WTC11 (cell line): Measurements from ENCODE around the gene SPECC1L. TPM values are rescaled to one million over a fixed set of nuclear protein-coding genes. Genes with fewer than 3 reads are reported as not detected.

Experiments used
- ATAC-seq: fragments of 200-7000 bp; cut with Tn5 transposase; 2 replicates; pipeline ENCODE4 v1.10.0; 2021; ENCODE audit warnings: mild to moderate bottlenecking, moderate library complexity
- CTCF ChIA-PET: fragments of 300-600 bp; sonication (Branson Sonifier 250); formaldehyde crosslinking; loops from one replicate; lab custom pipeline; 2021; ENCODE audit warnings: antibody characterized with exemption; lab: Charles Lee
- POLR2A ChIA-PET: fragments of 350-600 bp; sonication (Branson Sonifier 250); formaldehyde crosslinking; loops from one replicate; lab custom pipeline; 2021; ENCODE audit warnings: antibody characterized with exemption; lab: Charles Lee
- DNase-seq: peaks from one replicate; pipeline ENCODE4 v3.0.0; 2021; ENCODE audit warnings: low spot score
- H3K27ac Mint-ChIP-seq: 2 replicates; pipeline ENCODE4 v1.8.0; 2021; ENCODE audit warnings: mixed read lengths
- H3K27me3 Mint-ChIP-seq: 2 replicates; pipeline ENCODE4 v1.8.0; 2021; ENCODE audit warnings: low read depth, mild to moderate bottlenecking, moderate library complexity, mixed read lengths
- H3K36me3 Mint-ChIP-seq: 2 replicates; pipeline ENCODE4 v1.8.0; 2021; ENCODE audit warnings: mixed read lengths
- H3K4me1 Mint-ChIP-seq: 2 replicates; pipeline ENCODE4 v1.8.0; 2022; ENCODE audit warnings: mixed read lengths
- H3K4me3 Mint-ChIP-seq: 2 replicates; pipeline ENCODE4 v1.8.0; 2021; ENCODE audit warnings: mild to moderate bottlenecking, moderate library complexity, mixed read lengths
- H3K9me3 Mint-ChIP-seq: 2 replicates; pipeline ENCODE4 v1.8.0; 2021; ENCODE audit warnings: mixed read lengths
- CBFB ChIP-seq: sonication (generic); formaldehyde crosslinking; IDR thresholded peaks from 2 replicates; pipeline ENCODE4 v1.8.1; 2022; ENCODE audit warnings: mild to moderate bottlenecking, low read depth, missing genetic modification reagents
- CDX4 ChIP-seq: fragments of 250-450 bp; sonication (Bioruptor Pico); IDR thresholded peaks from 2 replicates; pipeline ENCODE4 v1.9.0; 2021; ENCODE audit warnings: moderate library complexity, mild to moderate bottlenecking, inconsistent platforms, borderline replicate concordance
- CREB1 ChIP-seq: sonication (generic); formaldehyde crosslinking; IDR thresholded peaks from 2 replicates; pipeline ENCODE4 v1.8.0; 2023; ENCODE audit warnings: mild to moderate bottlenecking, missing genetic modification reagents
- CTCF ChIP-seq: fragments of 200-600 bp; IDR thresholded peaks from 2 replicates; pipeline ENCODE4 v1.8.0; 2022; ENCODE audit warnings: antibody characterized with exemption
- ESRRA ChIP-seq: sonication (generic); formaldehyde crosslinking; IDR thresholded peaks from 2 replicates; pipeline ENCODE4 v1.8.1; 2022; ENCODE audit warnings: mild to moderate bottlenecking, missing genetic modification reagents, borderline replicate concordance
- GTF2I ChIP-seq: fragments of 250-450 bp; sonication (Bioruptor Pico); conservative IDR thresholded peaks from 2 replicates; pipeline ENCODE4 v1.4.0; 2021; ENCODE audit warnings: mild to moderate bottlenecking
- IRF2 ChIP-seq: sonication (generic); formaldehyde crosslinking; IDR thresholded peaks from 2 replicates; pipeline ENCODE4 v1.8.0; 2022; ENCODE audit warnings: low read depth, missing genetic modification reagents, borderline replicate concordance
- MXD4 ChIP-seq: fragments of 250-450 bp; sonication (Bioruptor Pico); IDR thresholded peaks from 2 replicates; pipeline ENCODE4 v1.8.0; 2021; ENCODE audit warnings: mild to moderate bottlenecking, moderate library complexity, borderline replicate concordance
- MYBL2 ChIP-seq: sonication (generic); formaldehyde crosslinking; IDR thresholded peaks from 2 replicates; pipeline ENCODE4 v1.8.1; 2023; ENCODE audit warnings: mild to moderate bottlenecking, moderate library complexity, missing genetic modification reagents
- NR3C1 ChIP-seq: sonication (generic); formaldehyde crosslinking; conservative IDR thresholded peaks from 2 replicates; pipeline ENCODE4 v1.8.1; 2023; ENCODE audit warnings: low read depth, mild to moderate bottlenecking, missing genetic modification reagents
- PRDM15 ChIP-seq: sonication (generic); formaldehyde crosslinking; IDR thresholded peaks from 2 replicates; pipeline ENCODE4 v1.8.0; 2022; ENCODE audit warnings: missing genetic modification reagents
- USF2 ChIP-seq: sonication (generic); formaldehyde crosslinking; IDR thresholded peaks from 2 replicates; pipeline ENCODE4 v1.8.1; 2023; ENCODE audit warnings: mild to moderate bottlenecking, missing genetic modification reagents, moderate library complexity
- ZNF219 ChIP-seq: sonication (generic); formaldehyde crosslinking; IDR thresholded peaks from 2 replicates; pipeline ENCODE4 v1.8.0; 2023; ENCODE audit warnings: missing genetic modification reagents, mild to moderate bottlenecking, borderline replicate concordance
- ZNF263 ChIP-seq: sonication (generic); formaldehyde crosslinking; IDR thresholded peaks from 2 replicates; pipeline ENCODE4 v1.8.1; 2022; ENCODE audit warnings: low read depth, mild to moderate bottlenecking, moderate library complexity, missing genetic modification reagents
- ZNF423 ChIP-seq: fragments of 250-450 bp; sonication (Bioruptor Pico); IDR thresholded peaks from 2 replicates; pipeline ENCODE4 v2.1.2; 2022; ENCODE audit warnings: mild to moderate bottlenecking, moderate library complexity
- ZNF512 ChIP-seq: sonication (generic); formaldehyde crosslinking; IDR thresholded peaks from 2 replicates; pipeline ENCODE4 v1.8.1; 2022; ENCODE audit warnings: missing genetic modification reagents, borderline replicate concordance
- total RNA-seq: library from RNA; stranded (reverse); gene quantifications from 3 replicates; pipeline ENCODE4 v1.2.3, GENCODE V29; 2021

The SPECC1L gene
- total RNA-seq, 1 experiment from 2014 or later: 44.6 TPM

GRCh38 chr22:24224468-24224867 is 46.2 kb upstream of the SPECC1L start (continued):
- no peak for TF ChIP-seq MXD4 (CRISPR knock-in tag)
- no peak for TF ChIP-seq USF2 (CRISPR knock-in tag)
- no peak for TF ChIP-seq GTF2I
- TF ChIP-seq CBFB (CRISPR knock-in tag): no peak
- no peak for TF ChIP-seq MYBL2 (CRISPR knock-in tag)

- no peak overlapping the region for H3K27ac Mint-ChIP-seq
- TF ChIP-seq CREB1 (no peak), ZNF423 (CRISPR knock-in tag) (peak; percentile 59)
- no peaks in the 10 kb centered on the region for H3K4me1 Mint-ChIP-seq
- DNase-seq: no peak
- no peak overlapping the region for H3K4me3 Mint-ChIP-seq
- ChIA-PET POLR2A (interaction anchor here (0.8 kb wide), 1 partner anchor 11 kb away, joined by 3 read pairs; no protein-coding TSS in a partner anchor), CTCF (interaction anchor here (1.0 to 1.1 kb wide), 2 partner anchors 18 to 36 kb away, joined by 5 to 8 read pairs; no protein-coding TSS in a partner anchor)
- peaks cover 6% of the 10 kb centered on the region for H3K9me3 Mint-ChIP-seq
- H3K27me3 Mint-ChIP-seq: no peaks in the 10 kb centered on the region
- peaks cover 3% of the 10 kb centered on the region; the same call in 1 of the 2 replicates for H3K36me3 Mint-ChIP-seq
- ATAC-seq: no peak
Observed at GRCh38 chr22:24225044-24225601, 45.5 kb upstream of the SPECC1L start.

- TF ChIP-seq ZNF219 (CRISPR knock-in tag) (no peak), NR3C1 (CRISPR knock-in tag) (no peak), ZNF512 (CRISPR knock-in tag) (no peak), CDX4 (CRISPR knock-in tag) (no peak), ZNF423 (CRISPR knock-in tag) (no peak), CTCF (no peak), IRF2 (CRISPR knock-in tag) (no peak)
- DNase-seq (no peak), ATAC-seq (no peak)
- no peaks in the 10 kb centered on the region for H3K27me3 Mint-ChIP-seq
- POLR2A ChIA-PET: interaction anchor here (0.8 kb wide), 1 partner anchor 12 kb away, joined by 3 read pairs; no protein-coding TSS in a partner anchor
- no peak overlapping the region for H3K4me3 Mint-ChIP-seq
- CTCF ChIA-PET: interaction anchor here (0.8 to 1.1 kb wide), 4 partner anchors 36 to 69 kb away, joined by 3 to 8 read pairs (median 4); no protein-coding TSS in a partner anchor
- H3K4me1 Mint-ChIP-seq: peaks cover 3% of the 10 kb centered on the region
- H3K27ac Mint-ChIP-seq: no peak overlapping the region
- H3K9me3 Mint-ChIP-seq: peaks cover 6% of the 10 kb centered on the region
- H3K36me3 Mint-ChIP-seq: peaks cover 3% of the 10 kb centered on the region; the same call in 1 of the 2 replicates
Observed at GRCh38 chr22:24225951-24226350, 44.7 kb upstream of the SPECC1L start.

GRCh38 chr22:24230911-24231656 is 39.5 kb upstream of the SPECC1L start:
- no peak overlapping the region for H3K27ac Mint-ChIP-seq
- H3K4me3 Mint-ChIP-seq: no peak overlapping the region
- H3K36me3 Mint-ChIP-seq: peaks cover 3% of the 10 kb centered on the region; the same call in 1 of the 2 replicates
- peak; percentile 93 for DNase-seq
- ChIA-PET POLR2A (interaction anchor here (0.5 to 1.0 kb wide), 3 partner anchors 12 to 823 kb away, joined by 3 read pairs; no protein-coding TSS in a partner anchor), CTCF (interaction anchor here (0.6 to 4.0 kb wide), 43 partner anchors 9 to 412 kb away, joined by 3 to 136 read pairs (median 5); partner anchors contain the start of genes MIF and SUSD2)
- TF ChIP-seq ESRRA (CRISPR knock-in tag) (no peak), PRDM15 (CRISPR knock-in tag) (no peak), CTCF (peak; percentile 78), ZNF263 (no peak)
- H3K4me1 Mint-ChIP-seq: peaks cover 3% of the 10 kb centered on the region
- H3K27me3 Mint-ChIP-seq: no peaks in the 10 kb centered on the region
- H3K9me3 Mint-ChIP-seq: peaks cover 4% of the 10 kb centered on the region
- peak; percentile 98 for ATAC-seq
